Astrocyte of the hippocampus (primary cell): ENCODE results near the gene PRKD2.
A peak's percentile ranks its signal among the peaks of the same experiment; 100 is the strongest.

ENCODE experiments used
- DNase-seq: peaks from one replicate; pipeline ENCODE4 v3.0.0; 2011; ENCODE audit warnings: low read depth, low spot score

Gene PRKD2

DNA sequence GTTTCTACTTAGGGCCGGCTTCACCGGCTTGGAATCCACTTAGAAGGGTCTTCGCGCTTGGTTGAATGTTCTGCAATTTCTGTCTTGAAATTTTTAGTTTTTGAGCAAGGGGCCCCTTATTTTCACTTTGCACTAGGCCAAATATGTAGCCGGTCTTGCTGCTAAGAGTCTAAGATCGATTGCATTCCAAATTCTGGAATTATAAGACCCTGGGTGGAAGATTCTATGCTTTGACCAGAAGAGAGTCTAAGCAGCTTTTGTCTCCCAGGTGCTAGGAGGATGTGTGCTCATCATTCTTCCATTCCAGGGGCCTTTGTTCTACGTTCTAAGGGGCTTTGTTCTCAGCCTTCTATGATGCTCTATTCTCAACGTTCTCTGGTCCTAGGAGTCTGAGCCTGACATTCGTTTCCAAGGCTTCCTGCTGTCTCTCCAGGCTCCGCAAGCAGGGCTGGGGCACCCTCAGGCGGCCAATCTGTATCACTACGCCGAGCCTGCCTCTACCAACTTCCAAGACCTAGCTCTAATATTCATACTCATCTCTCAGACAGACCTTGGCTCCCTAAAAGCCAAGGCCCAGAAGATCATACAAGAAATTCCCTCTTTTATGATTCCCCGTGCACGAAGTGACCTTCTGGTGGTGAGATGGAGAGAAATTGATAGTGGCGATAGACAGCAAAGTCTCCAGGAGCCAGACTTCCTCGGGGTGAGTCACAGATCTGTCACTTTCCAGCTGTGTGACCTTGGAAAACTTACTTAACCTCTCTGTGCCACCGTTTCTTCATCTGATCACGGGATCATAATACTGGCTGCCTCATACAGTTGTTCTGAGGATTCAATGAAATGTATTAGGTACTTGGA is 55.0 kb downstream of the PRKD2 start:
- peak; percentile 94 for DNase-seq

DNA sequence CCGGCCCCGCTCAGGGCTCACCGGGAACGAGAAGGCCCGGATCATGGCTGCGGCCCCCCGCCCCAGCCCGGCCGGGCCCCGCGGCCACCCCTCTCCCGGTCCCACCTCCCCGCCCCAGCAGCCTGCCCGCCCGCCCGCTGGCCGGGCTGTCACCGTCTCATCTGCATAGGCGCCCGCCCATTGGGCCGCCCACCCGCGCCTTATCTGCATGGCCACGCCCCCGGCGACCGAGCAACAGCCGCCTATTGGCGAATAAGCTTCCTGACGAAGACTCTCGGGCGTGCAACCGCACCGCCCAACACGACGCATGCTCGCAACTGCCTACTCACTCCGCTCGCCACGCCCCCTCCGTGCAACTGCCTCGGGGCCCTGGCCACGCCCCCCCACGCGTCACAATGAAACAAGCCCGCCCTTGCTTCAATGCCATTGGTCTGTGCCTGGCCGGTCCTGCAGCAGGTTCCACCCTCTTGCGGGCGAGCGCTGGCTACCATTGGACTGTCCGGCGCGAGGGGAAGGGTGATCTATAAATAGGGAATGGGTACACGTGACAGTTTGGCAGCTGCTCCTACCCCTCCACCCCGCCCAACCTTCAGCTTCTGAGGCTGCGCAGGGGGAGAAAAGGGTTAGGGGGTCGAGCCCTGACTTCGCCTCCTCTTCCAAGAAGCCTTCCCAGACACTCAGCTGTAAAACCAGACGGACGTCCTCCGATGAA is 55.7 kb downstream of the PRKD2 start, which contains the start of gene DACT3:
Gene DACT3, minus strand, starts transcription at position 163 of the 712 bp plus-strand sequence. Its CDS starts 118 bp downstream, at position 45.
- DNase-seq: peak; percentile 100

DNA sequence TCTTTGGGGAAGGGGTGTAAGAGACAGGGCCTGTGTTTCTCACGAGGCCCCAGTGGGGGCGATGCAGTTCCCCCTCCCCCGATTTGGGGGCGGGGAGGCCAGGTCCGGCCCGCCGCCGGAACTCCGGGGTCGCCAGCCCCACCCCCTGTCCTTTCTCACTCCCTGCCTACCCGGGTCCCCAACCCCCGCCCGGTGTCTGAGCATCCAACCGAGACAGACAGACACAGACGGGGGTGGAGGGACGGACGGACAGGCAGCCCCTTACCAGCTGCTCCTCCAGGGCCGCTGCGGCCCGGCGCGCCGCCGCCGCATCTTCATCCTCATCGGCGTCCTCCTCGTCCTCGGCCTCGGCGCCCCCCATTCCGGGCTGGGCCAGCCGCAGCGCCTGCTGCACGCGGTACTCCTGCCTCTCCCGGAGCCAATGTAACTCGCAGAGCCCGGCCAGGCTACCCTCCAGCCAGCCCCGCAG is 56.3 kb downstream of the PRKD2 start:
- no peak for DNase-seq

DNA sequence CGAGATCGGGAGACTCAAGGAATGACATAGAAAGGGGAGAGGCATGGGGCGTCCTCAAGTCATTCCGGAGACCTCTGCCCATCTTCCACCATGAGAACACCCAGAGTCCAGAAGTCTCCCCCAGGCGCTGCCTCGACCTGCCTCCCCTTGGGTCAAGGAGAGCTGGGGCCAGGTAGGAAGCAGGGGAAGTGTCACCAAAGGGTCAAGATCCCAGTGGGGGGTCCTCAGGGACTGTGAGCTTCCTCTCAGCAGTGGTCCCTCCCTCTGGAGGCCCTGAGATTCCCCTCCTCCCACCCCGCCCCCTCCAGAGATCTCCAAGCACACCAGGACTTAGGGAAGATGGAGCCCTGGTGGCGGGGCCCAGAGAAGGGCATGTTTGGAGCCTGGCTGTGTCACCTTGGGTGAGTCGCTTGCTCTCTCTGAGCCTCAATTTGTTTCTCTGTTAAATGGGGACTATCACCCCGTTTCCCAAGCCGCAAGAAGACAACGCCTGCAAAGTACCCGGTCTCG is 56.9 kb downstream of the PRKD2 start:
- peak; percentile 50 for DNase-seq

DNA sequence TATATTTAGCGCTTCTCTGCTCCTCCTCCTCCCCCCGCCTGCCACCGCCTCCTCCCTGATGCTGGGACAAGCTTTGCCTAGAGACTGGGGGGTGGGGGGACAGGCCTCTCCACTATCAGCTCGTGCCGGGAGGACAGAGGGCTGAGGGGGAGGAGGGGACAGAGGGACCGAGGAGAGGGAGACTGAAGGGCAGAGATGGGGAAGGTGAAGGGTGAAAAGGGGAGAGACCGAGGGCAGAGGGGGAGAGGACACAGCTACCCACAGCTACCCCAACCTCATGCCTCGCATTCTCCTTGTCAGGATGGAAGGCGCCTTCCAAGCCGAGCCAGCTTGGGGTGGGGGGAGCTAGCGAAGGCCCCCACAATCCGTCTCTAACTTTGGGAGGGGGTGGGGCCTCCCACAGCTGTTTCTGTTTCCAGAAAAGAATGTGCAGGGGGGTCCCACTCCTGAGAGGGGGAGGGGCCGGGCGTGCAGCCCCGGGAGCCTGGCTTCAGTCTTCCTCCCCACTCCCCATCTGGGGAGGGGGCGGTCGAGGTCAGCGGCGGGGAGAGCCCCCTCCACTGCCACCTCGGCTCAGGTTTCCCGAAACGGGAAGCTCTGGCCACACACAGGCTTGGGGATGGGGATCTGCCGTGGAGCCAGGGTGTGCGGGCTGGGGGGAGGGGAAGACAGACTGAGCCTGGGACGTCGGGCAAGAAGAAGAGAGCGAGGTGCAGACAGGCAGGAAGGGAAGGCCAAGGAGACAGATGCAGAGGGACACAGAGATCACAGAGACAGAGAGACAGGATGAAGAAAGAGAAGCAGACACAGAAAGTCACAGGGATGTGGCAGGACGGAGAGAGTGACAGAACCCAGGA is 57.5 kb downstream of the PRKD2 start:
- DNase-seq: peak; percentile 46

DNA sequence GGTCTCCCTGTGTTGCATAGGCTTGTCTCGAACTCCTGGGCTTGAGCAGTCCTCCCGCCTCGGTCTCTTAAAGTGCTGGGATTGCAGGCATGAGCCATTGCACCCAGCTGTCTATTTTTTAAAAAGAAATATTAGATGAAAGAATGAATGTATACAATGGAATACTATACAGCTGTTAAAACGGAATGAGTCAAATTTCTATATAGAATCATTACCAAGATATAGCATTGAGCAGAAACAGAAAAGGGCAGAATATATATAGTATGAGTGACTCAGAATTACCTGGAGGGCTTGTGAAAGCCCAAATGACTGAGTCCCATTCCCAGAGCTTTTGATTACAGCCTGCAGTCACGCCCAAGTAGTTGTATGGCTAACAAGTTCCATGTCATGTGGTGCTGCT is 60.4 kb downstream of the PRKD2 start:
- DNase-seq: no peak

DNA sequence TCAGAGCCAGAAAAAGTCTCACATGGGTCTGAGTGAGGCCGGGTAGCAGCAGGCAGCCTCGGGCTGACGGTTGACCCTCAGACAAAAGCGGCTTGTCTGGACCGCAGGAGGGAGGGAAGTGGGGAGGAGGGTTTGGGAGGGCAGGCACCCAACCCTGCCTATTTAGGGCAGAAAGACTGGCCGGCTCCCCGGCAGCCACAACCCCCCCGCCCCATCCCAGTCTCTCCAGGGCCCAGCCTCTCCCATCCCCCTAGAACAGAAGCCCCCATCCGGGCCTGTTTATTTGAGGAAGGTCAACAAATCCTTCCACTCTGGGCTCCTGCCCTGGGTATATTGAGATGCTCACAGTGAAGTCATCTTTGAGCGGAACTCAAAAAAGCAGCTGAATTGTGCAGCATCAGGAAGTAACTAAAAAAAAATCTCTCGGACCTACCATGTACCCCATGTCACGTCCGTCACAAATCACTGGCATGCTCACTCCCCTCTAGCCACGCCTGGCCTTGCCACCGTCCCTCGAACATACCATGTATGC is 62.2 kb downstream of the PRKD2 start:
- DNase-seq: peak; percentile 46

DNA sequence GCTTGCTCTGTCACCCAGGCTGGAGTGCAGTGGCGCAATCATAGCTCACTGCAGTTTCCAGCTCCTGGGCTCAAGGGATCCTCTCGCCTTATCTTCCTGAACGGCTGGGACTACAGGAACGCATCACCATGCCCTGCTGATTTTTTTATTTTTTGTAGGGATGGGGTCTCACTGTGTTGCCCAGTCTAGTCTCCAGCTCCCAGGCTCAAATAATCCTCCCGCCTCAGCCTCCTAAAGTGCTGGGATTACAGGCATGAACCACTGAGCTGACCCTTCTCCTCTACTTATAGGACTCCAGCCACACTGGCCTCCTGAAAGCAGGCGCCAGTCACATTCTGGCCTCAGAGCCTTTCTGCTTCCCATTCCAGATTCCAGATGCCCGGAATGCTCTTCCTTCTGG is 66.5 kb downstream of the PRKD2 start:
- no peak for DNase-seq

DNA sequence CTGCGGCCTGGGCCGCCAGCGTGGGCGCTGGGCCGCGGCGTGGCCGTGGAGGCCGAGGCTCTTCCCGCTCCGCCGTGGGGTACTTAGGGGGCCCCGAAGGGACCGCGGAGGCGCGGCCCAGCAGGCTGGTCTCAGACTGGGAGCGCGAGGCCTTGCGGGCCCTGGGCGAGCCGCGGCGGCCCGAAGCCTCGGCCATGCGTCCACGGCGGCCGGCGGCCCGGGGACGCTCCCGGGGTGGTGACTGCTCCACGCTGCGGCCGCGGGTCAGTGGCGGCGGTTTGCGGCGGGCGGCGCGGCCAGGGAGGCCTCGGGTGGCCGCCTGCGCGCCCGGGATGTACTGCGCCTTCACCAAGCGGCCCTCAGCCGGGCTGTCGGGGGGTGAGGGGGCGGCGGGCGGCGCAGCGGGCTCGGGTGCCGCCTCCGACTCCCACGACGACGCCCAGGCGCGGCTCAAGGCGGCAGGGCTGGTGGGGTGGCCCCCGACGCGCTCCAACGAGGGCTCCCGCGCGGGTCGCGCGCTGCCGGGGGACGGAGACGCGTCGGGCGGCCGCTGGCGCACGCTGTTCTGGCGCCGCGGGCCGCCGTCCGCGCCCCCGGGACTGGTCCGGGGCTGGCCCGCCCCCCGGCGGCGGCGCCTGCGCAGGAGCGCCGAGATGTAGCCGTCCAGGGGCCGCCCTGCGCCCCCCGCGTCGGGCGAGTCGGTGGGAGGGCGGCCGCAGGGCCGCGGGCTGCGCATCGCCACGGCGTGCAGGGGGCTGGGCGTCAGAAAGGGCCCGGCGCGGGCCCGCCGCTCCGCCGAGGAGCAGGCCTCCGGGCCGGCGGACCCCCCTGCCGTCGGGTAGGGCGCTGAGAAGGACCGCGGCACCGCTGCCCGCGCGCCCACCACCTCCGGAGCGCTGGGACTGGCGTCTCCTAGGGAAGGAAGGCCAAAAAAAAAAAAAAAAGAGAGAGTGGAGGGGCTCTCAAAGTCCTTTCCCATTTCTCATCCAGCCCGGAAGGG is 67.7 kb downstream of the PRKD2 start:
- no peak for DNase-seq

DNA sequence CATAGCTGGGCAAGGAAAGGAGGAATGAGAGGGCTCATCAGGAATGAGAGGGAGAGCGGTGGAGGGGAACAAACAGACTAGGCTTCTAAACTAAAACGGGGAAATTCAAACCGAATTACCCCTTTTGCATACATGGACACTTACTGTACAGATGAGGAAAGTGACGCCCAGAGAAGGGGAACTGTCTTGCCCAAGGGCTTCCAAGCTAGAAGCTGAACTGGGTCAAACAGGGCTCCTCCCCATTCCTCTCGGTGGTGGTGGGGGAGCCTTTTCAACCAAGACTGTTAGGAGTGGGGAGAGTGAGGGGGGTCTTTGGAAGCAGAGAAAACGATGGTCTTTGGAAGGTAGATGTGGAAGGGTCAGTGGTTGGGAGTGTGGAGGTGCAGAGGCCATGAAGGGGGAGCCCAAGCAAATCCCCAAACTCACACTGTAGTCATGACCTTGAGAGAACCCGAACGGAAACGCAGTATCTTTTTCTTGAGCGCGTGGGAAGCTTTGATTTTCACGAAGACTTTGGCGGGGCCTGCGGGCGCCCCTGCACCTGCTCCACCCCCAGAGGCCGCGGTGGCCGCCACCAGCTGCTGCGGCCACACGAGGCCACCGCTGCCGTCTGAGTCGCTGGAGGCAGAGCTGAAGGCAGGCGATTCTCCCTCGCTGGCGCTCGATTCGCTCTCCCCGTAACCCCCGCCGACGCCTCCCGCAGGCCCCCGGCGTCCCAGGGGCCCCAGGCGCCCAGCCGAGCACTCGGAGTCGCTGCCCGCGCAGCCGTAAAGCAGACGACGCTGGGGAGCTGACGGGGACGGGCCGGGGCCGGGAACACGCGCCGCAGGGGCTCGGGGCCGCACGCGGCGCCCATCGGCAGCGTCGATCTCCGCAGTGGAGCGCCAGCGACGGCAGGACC is 68.6 kb downstream of the PRKD2 start:
- no peak for DNase-seq

DNA sequence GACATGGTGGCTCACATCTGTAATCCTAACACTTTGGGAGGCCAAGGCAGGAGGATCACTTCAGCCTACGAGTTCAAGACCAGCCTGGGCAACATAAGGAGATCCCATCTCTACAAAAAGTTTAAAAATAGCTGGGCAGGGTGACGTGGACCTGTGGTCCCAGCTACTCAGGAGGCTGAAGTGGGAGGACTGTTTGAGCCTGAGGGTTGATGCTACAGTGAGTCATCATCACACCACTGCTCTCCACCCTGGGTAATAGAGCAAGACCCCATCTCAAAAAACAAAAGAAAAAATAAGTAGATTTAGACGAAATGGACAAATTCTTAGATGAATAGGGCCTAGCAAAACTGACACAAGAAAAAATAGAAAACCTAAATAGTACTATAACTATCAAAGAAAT is 70.5 kb downstream of the PRKD2 start:
- DNase-seq: no peak

DNA sequence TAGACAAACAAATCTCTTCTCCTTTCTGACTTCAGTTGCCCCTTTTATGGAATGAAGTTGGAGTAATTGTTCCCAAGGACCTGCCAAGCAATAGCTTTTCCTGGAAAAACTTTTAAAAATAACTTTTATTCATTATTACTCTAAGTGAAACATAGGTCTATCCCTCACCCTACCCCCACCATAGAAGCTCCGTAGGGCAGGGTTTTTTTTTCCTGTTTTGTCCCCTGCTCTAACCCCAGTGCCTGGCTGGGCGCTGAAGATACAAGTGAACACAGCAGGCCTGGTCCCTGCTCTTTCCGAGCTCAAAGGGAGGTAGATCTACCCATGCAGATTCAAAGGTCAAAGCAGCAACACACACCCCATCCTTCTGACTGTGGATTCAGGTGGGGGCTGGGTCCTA is 72.2 kb downstream of the PRKD2 start:
- no peak for DNase-seq

DNA sequence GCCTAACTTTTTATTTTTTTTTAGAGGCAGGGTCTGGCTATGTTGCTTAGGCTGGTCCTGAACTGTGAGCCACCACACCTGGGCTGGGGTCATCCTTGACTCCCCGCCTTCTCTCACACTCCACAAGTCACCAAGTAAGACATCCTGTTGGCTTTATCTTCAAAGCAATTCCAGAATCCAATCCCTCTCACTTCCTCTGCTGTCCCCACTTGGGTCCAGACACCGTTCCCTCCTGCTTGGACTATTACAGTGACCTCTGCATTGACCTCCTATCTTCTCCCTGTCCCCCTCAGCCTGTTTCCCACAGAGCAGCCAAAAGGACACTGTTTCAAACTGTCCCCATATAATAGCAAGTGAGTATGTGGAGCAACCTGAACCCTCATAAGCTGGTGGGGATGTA is 76.3 kb downstream of the PRKD2 start:
- DNase-seq: no peak

DNA sequence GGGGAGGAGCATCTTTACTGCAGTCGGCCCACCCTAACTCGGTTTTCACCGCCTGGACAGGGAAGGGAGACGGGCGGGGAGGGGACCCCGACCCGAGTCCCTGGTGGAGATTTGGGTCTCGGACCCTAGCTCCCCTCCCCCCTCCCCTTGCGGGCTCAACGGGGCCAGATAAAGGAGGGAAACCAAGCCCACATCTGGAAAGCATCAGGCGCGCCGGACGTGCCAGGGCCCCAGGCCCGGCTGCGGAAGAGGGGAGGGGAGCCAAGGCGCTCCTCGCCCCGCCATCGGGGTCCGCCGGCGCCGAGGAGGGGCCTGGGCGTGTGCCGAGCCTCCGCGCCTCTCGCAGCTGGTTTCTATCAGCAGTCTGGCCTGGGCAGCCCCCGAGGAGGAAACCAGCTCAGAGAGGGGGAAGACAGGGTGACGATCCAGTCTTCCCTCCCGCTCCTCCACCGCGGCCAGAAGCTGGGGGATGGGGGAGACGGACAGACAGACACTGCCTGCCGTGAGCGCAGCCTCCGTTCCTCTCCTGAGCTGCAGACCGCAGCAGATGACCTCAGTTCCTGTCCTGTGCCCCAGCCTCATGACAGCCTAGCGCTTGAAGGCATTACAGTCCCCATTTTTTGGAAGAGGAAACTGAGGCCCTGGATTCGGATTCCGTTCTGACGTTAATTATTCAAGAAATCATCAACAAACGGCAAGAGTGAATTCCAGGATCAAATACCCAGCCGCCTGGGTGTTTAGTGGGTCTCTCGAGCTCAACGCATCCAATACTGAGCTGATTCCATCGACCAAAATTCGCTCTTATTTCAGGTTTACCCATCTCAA is 77.3 kb downstream of the PRKD2 start:
- peak; percentile 26 for DNase-seq

DNA sequence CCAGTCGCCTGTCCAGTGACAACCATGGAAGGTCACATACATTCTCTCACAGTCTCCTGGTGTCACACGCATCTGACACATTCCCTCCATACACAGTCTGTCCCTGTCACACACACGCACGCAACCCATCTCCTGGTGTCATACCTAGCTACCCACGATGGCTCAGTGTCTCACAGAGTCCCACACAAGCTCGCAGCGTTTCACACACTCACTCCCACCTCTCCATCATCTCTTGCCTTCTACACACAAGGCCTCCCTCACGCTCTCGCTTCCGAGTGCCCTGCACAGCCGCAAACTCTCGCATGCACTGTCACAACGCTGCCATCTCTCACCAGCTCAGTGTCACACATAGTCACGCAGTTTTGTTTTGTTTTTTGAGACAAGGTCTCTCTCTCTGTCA is 79.7 kb downstream of the PRKD2 start:
- no peak for DNase-seq

DNA sequence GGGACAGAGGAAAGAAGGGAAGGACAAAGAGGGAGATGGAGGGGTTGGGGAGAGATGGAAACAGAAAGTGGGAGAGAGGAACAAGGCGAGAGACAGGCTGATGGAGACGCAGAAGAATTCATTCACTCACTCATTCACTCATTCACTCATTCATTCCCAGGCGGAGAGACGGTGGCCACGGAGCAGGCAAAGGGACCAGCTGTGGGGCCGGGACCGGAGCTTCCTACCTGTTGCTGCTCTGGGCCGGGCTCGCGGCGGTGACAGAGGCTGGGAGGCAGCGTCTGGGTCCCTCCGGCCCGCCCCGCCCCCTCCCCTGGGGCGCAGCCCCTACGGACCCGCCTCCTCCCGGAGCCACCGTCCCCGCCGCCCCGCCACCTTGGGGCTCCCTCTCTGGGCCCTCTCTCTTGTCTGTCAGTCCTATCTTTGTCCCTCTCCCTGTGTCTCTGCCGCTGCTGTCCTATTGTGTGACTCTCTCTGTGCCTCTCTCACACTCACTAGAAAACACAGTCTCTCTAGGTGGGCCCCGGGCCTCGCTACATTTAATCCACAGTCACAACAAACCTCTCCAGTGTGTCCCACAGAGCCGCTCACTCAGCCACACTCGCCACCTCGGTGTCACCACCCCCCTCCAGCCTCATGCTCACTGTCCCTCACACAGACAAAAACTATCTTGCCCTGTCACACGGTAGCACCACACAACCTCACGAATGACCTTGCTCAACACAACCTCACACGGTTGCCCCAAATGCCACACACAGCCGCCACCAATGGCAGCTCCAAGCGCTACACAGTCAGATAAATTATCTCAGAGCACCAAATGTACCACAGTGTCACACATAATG is 80.8 kb downstream of the PRKD2 start, which contains the start of gene GNG8:
Gene GNG8, minus strand, starts transcription at position 283 of the 842 bp plus-strand sequence. CDS start 1,520 bp downstream, outside the sequence.
- no peak for DNase-seq

DNA sequence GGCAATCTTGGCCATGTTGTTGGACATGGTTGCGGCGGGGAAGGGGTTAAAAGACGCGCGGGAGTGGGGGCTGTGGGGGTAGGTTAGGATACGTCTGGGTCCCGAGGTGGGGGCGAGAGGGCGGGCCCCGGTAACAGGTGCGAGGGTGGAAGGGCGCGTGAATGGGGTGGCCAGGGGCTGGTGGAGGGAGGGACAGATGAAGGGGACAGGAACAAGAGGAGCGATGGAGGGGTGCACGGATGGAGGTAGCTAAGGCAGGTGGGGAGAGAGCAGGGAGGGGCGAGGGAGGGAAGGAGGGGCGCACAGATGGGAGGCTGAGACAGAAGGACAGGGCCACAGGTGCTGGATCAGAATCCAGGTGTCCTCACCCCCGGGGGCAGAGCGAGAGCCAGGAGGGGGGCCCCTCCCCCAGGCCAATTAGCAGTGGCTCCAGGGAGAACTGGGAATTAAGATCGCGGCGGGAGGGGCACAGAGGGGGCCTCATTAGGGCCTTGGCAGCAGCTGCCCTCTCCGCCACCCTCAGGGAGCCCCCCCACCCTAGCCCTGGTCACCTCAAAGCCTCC is 82.2 kb downstream of the PRKD2 start:
- DNase-seq: no peak
